Thyroid gland (tissue), 4 donors: ENCODE data around the gene ACBD6.

Source experiments
- CTCF ChIP-seq, 6 experiments: fragments of 200-600 bp in 3 of 6; fragments of 450-650 bp in 3 of 6; sonication (generic) in 3 of 6; IDR thresholded peaks; one replicate each; pipeline ENCODE4 v1.5.1; 2016 to 2019; ENCODE audit warnings: antibody characterized with exemption in 6 of 6, mild to moderate bottlenecking in 2 of 6, inconsistent platforms in 1 of 6, moderate library complexity in 1 of 6
- POLR2A ChIP-seq, 2 donors: fragments of 450-650 bp; IDR thresholded peaks; one replicate each; pipeline ENCODE4 v1.6.1; 2017; ENCODE audit warnings: antibody characterized with exemption in 2 of 2, mild to moderate bottlenecking in 2 of 2, moderate library complexity in 1 of 2

GRCh38 chr1:180381184-180381580 lies 121.2 kb downstream of the ACBD6 start:
- TF ChIP-seq CTCF (IDR thresholded peaks at IDR 0.05) = no peak
- no peak for TF ChIP-seq POLR2A (IDR thresholded peaks at IDR 0.05)
